HG03280 (cell line): ENCODE measurements around the gene MVB12A.

ENCODE experiments used
- ATAC-seq: cut with Tn5 transposase; IDR thresholded peaks from one replicate; pipeline ENCODE4 v1.9.1; 2021; ENCODE audit warnings: mild to moderate bottlenecking, moderate library complexity; ENCODE audit not compliant: unreplicated experiment

Gene MVB12A

GRCh38 chr19:17470068-17470841 lies 50.4 kb downstream of the MVB12A start, which contains the start of gene SLC27A1:
Gene SLC27A1 (plus strand): TSS chr19:17470524. CDS start chr19:17470541, 17 bp downstream.
- peak; percentile 80 for ATAC-seq

- ATAC-seq, result no peak
Observed at GRCh38 chr19:17471410-17472125, 51.7 kb downstream of the MVB12A start.

- no peak for ATAC-seq
Observed at GRCh38 chr19:17473041-17473440, 53.2 kb downstream of the MVB12A start.
